ENCODE data around the gene BTF3L4. TPM values are rescaled to one million over a fixed set of nuclear protein-coding genes. Genes with fewer than 3 reads are reported as not detected.
A peak's percentile ranks its signal among the peaks of the same experiment; 100 is the strongest.
"Not testable (repeated sequence)": the region's sequence is repeated elsewhere in the genome, so short reads cannot be mapped to it uniquely, and the experiment has no call there.

The BTF3L4 gene
- total RNA-seq, 2 donors from 2014 or later, result 30.9 to 38.9 TPM

- Histone ChIP-seq H3K9me3 (no peaks in the 10 kb centered on the region), H3K36me3 (no peaks in the 10 kb centered on the region), H3K27me3 (replicated peaks; ENCODE audit: insufficient read depth) (no peaks in the 10 kb centered on the region), H3K4me1 (ENCODE audit: control insufficient read depth in 1 of 2, low read depth in 2 of 2) (peaks cover 21 to 28% of the 10 kb centered on the region in 2 donors), H3K4me3 (peak overlapping the region; percentile 84), H3K27ac (peak overlapping the region; percentile 88 to 91)
- no peak for DNase-seq (ENCODE audit: low spot score)
- ATAC-seq (ENCODE audit: insufficient number of reproducible peaks, low FRiP score, low read depth), result no peak
- TF ChIP-seq, protein P1, sequence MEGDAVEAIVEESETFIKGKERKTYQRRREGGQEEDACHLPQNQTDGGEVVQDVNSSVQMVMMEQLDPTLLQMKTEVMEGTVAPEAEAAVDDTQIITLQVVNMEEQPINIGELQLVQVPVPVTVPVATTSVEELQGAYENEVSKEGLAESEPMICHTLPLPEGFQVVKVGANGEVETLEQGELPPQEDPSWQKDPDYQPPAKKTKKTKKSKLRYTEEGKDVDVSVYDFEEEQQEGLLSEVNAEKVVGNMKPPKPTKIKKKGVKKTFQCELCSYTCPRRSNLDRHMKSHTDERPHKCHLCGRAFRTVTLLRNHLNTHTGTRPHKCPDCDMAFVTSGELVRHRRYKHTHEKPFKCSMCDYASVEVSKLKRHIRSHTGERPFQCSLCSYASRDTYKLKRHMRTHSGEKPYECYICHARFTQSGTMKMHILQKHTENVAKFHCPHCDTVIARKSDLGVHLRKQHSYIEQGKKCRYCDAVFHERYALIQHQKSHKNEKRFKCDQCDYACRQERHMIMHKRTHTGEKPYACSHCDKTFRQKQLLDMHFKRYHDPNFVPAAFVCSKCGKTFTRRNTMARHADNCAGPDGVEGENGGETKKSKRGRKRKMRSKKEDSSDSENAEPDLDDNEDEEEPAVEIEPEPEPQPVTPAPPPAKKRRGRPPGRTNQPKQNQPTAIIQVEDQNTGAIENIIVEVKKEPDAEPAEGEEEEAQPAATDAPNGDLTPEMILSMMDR (IDR thresholded peaks at IDR 0.05), result no peak
Measured at GRCh38 chr1:52034050-52034384, 22.1 kb upstream of the BTF3L4 start.

DNA sequence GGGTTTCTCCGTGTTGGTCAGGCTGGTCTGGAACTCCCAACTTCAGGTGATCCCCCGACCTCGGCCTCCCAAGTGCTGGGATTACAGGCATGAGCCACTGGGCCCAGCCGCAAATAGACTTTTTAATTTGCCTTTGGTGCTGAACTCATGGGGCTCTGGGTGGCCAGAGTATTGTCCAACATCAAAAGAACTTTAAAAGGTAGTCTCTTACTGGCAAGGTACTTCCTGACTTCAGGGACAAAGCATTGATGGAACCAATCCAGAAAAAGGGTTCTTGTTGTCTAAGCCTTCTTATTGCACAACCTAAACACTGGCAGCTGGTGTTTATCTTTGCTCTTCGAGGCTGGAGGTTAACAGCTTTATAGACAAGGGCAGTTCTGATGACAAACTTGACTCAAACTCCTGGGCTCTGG, 18.7 kb upstream of the BTF3L4 start:
- H3K27ac ChIP-seq, result no peak overlapping the region
- H3K36me3 ChIP-seq, result peaks cover 13% of the 10 kb centered on the region
- TF ChIP-seq, protein P1 (IDR thresholded peaks at IDR 0.05), result no peak
- no peak overlapping the region for H3K4me3 ChIP-seq
- ATAC-seq (ENCODE audit: insufficient number of reproducible peaks, low FRiP score, low read depth), result no peak
- H3K9me3 ChIP-seq, result no peaks in the 10 kb centered on the region
- peaks cover 5 to 6% of the 10 kb centered on the region in 2 donors for H3K4me1 ChIP-seq (ENCODE audit: control insufficient read depth in 1 of 2, low read depth in 2 of 2)
- DNase-seq (ENCODE audit: low spot score), result no peak
- no peaks in the 10 kb centered on the region for H3K27me3 ChIP-seq (replicated peaks; ENCODE audit: insufficient read depth)

GRCh38 chr1:52037909-52038308, 18.2 kb upstream of the BTF3L4 start:
- Histone ChIP-seq H3K9me3 (no peaks in the 10 kb centered on the region), H3K4me1 (ENCODE audit: control insufficient read depth in 1 of 2, low read depth in 2 of 2) (peaks cover 4% of the 10 kb centered on the region in 2 donors), H3K4me3 (no peak overlapping the region), H3K27me3 (replicated peaks; ENCODE audit: insufficient read depth) (no peaks in the 10 kb centered on the region), H3K36me3 (peaks cover 13% of the 10 kb centered on the region), H3K27ac (no peak overlapping the region)
- ATAC-seq (ENCODE audit: insufficient number of reproducible peaks, low FRiP score, low read depth) (no peak), DNase-seq (ENCODE audit: low spot score) (no peak)
- TF ChIP-seq, protein P1 (IDR thresholded peaks at IDR 0.05), result no peak

GRCh38 chr1:52041551-52042185, 14.4 kb upstream of the BTF3L4 start:
- H3K27ac ChIP-seq, result no peak overlapping the region
- H3K27me3 ChIP-seq (replicated peaks; ENCODE audit: insufficient read depth), result no peaks in the 10 kb centered on the region
- no peaks in the 10 kb centered on the region for H3K4me1 ChIP-seq (ENCODE audit: control insufficient read depth in 1 of 2, low read depth in 2 of 2)
- no peak for DNase-seq (ENCODE audit: low spot score)
- H3K36me3 ChIP-seq, result peaks cover 13% of the 10 kb centered on the region
- no peak overlapping the region for H3K4me3 ChIP-seq
- no peaks in the 10 kb centered on the region for H3K9me3 ChIP-seq
- TF ChIP-seq, protein P1 (IDR thresholded peaks at IDR 0.05), result no peak
- no peak for ATAC-seq (ENCODE audit: insufficient number of reproducible peaks, low FRiP score, low read depth)

DNA sequence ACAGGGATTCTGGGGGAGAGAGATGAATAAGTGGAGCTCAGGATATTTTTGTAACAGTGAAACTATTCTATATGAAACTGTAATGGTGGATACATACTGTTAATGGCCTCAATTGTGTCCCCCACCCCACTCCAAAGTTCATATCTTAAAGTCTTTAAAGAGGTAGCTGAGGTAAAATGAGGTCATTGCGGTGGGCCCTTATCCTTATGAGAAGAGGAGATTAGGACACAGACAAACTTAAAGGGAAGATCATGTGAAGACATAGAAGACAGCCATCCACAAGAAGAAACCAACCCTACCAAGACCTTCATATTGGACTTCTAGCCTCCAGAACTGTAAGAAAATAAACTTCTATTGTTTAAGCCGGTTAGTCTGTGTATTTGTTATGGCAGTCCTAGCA, 10.9 kb upstream of the BTF3L4 start:
- no peak overlapping the region for H3K4me3 ChIP-seq
- ATAC-seq (ENCODE audit: insufficient number of reproducible peaks, low FRiP score, low read depth), result no peak
- no peaks in the 10 kb centered on the region for H3K27me3 ChIP-seq (replicated peaks; ENCODE audit: insufficient read depth)
- DNase-seq (ENCODE audit: low spot score), result no peak
- no peak overlapping the region for H3K27ac ChIP-seq
- TF ChIP-seq, protein P1 (IDR thresholded peaks at IDR 0.05), result no peak
- no peaks in the 10 kb centered on the region for H3K4me1 ChIP-seq (ENCODE audit: control insufficient read depth in 1 of 2, low read depth in 2 of 2)
- H3K36me3 ChIP-seq, result peaks cover 6% of the 10 kb centered on the region
- H3K9me3 ChIP-seq, result no peaks in the 10 kb centered on the region

- H3K27me3 ChIP-seq (replicated peaks; ENCODE audit: insufficient read depth); H3K27ac ChIP-seq; H3K4me1 ChIP-seq (ENCODE audit: control insufficient read depth in 1 of 2, low read depth in 2 of 2); H3K36me3 ChIP-seq; H3K9me3 ChIP-seq; DNase-seq (ENCODE audit: low spot score); ATAC-seq (ENCODE audit: insufficient number of reproducible peaks, low FRiP score, low read depth); H3K4me3 ChIP-seq: not testable (repeated sequence)
Measured at GRCh38 chr1:52045666-52046195, 10.4 kb upstream of the BTF3L4 start.

DNA sequence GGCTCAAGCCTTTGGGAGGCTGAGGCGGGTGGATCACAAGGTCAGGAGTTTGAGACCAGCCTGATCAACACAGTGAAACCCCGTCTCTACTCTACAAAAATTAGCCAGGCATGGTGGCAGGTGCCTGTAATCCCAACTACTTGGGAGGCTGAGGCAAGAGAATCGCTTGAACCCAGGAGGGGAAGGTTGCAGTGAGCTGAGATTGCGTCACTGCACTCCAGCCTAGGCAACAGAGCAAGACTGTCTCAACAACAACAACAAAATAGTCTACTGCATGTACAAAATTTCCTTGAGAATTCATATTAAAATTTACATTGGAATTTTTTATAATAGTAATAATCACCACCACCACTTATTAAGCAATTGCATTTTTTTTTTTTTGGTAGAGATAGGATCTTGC, 6.8 kb upstream of the BTF3L4 start:
- H3K4me1 ChIP-seq (ENCODE audit: control insufficient read depth in 1 of 2, low read depth in 2 of 2), result peaks cover 6 to 14% of the 10 kb centered on the region in 2 donors
- not testable (repeated sequence) for H3K9me3 ChIP-seq; H3K36me3 ChIP-seq; ATAC-seq (ENCODE audit: insufficient number of reproducible peaks, low FRiP score, low read depth); DNase-seq (ENCODE audit: low spot score); H3K27ac ChIP-seq; H3K27me3 ChIP-seq (replicated peaks; ENCODE audit: insufficient read depth); H3K4me3 ChIP-seq

Measured in thoracic aorta (tissue), 2 donors.